ENCODE results near the gene ZNF136.

The ZNF136 gene

GRCh38 chr19:12194827-12195731 is 32.2 kb downstream of the ZNF136 start:
- peak; percentile 24 for DNase-seq

- DNase-seq, result no peak
These were observed 35.2 kb downstream of the ZNF136 start for GRCh38 chr19:12198136-12198535.

DNA sequence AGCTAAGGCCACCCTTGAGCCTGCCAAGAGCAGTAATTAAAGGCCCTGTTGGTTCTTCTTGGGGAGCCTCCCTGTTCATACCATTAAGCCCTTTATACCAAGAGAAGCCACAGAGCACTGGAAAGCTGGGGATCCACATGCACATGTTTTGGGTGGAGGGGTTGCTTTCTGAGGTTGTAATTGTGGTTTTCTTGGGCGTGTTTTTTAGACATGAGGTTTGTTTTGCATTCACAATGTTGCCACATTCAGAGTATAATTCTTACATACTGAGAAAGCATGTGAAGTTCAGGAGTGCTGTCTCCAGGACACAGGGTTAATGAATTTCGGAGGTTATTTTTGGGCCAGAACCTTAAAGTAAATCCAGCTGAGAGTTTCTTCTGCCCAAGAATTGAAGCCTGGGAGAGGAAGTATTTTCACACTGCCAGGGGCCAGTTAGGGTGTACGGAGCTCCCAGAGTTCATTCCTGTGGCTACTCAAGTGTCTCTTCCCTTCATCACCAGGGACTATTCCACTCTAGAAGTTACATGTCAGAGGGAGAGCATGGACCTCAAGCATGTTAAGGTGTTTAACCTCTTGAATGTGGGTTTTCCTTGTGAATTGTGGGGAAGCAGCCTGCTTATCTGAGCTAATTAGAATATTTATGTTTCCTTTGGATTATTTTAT is 37.0 kb downstream of the ZNF136 start:
- no peak for DNase-seq

GRCh38 chr19:12202250-12202649 is 39.4 kb downstream of the ZNF136 start:
- DNase-seq, result no peak

- DNase-seq, result no peak
These were observed 42.4 kb downstream of the ZNF136 start for GRCh38 chr19:12205296-12205695.

GRCh38 chr19:12208221-12208620 is 45.3 kb downstream of the ZNF136 start:
- no peak for DNase-seq

DNA sequence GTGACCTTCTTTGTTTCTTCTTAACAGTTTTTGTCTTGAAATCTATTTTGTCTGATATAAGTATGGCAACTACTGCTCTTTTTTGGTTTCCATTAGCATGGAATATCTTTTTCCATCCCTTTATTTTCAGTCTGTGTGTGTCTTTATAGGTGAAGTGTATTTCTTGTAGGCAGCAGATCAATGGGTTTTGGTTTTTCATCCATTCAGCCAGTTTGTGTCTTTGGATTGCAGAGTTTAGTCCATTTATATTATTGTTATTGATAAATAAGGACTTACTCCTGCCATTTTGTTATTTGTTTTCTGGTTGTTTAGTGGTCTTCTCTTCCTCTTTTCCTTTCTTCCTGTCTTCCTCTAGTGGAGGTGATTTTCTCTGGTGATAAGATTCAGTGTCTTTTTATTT is 54.4 kb downstream of the ZNF136 start:
- DNase-seq, result no peak

- no peak for DNase-seq
These were observed 60.2 kb downstream of the ZNF136 start for GRCh38 chr19:12222980-12223630.

- DNase-seq, result no peak
These were observed 61.8 kb downstream of the ZNF136 start for GRCh38 chr19:12224676-12225075.

GRCh38 chr19:12229990-12230389 is 67.1 kb downstream of the ZNF136 start:
- no peak for DNase-seq

- no peak for DNase-seq
These were observed 68.1 kb downstream of the ZNF136 start for GRCh38 chr19:12230751-12231733.

DNA sequence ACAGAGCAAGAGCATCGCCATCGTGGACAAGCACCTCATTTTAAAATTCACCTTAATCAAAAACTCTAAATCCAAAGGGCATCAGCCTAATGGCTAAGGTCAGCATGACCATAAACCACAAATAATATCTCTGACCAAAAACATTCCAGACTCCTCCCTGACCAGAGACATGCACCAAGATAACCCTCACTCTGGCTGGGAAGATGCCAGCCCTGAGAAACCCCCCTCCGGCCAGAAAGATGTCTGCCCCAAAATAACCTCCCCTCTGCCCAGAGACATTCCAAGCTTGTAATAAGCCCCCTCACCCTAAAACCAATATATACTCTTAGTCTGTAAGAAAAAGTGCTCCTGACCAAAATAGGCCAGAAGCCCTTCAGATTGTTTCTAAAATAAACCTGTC is 70.1 kb downstream of the ZNF136 start:
- DNase-seq, result no peak

DNA sequence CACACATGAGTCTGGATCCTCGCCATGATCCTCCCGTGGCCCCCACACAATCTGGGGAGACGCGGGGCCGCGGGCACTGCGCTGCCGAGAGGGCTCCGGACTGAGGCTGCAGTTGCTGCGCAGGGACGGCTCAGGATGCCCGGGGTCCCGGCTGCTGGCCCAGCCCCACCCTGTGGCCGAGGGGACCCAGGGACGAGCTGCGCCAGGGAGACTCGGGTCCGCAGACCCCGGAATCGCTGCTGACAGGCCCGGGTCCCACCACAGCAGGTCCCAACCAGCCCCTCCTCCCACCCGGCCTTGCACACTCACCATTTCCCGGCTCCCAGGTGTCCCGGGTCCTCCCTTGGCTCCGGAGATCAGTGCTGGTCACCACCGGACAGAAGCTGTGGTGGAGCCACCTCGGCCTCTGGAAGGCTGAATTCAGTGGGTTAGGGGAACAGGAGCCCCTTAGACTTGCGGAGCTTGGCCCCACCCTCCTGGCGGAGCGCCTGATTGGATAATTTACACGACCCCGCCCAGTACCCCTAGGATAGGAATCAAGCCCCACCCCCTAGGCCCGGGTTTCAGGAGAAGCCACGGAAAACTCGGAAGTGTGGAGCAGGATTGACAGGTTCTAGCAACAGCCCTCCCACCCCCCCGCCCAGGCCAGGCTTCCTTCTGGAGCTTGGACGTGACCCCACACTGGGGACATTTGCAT is 74.4 kb downstream of the ZNF136 start:
- DNase-seq, result no peak
